DMS79 treated with DMSO at 0.1 percent for 48 hours (cell line): ENCODE results near the gene SYPL2.
"Not testable (repeated sequence)": the region's sequence is repeated elsewhere in the genome, so short reads cannot be mapped to it uniquely, and the experiment has no call there.

Source experiments
- DNase-seq: peaks from one replicate; lab custom pipeline; 2025; lab: John Stamatoyannopoulos, UW

SYPL2 gene

GRCh38 chr1:109466452-109467300, at the start of gene SYPL2:
SYPL2 (plus strand) TSS chr1:109466546; CDS start chr1:109466844, 298 bp downstream.
- no peak for DNase-seq

- no peak for DNase-seq
Observed at GRCh38 chr1:109423498-109423897, 42.8 kb upstream of the SYPL2 start.

- no peak for DNase-seq
Observed at GRCh38 chr1:109425391-109426280, 40.7 kb upstream of the SYPL2 start.

- peak; percentile 96 for DNase-seq
Observed at GRCh38 chr1:109426281-109427170, 39.8 kb upstream of the SYPL2 start, which contains the start of gene PSMA5. PSMA5 (minus strand) TSS chr1:109426448; CDS start chr1:109426330, 118 bp downstream.

GRCh38 chr1:109427171-109427467, 39.2 kb upstream of the SYPL2 start:
- DNase-seq = no peak

- no peak for DNase-seq
Observed at GRCh38 chr1:109432336-109432735, 34.0 kb upstream of the SYPL2 start.

- no peak for DNase-seq
Observed at GRCh38 chr1:109433322-109433721, 33.0 kb upstream of the SYPL2 start.

- no peak for DNase-seq
Observed at GRCh38 chr1:109434484-109434883, 31.9 kb upstream of the SYPL2 start.

GRCh38 chr1:109438798-109439297, 27.5 kb upstream of the SYPL2 start:
- DNase-seq = no peak

- no peak for DNase-seq
Observed at GRCh38 chr1:109441069-109441468, 25.3 kb upstream of the SYPL2 start.

GRCh38 chr1:109443476-109443875, 22.9 kb upstream of the SYPL2 start:
- no peak for DNase-seq

- no peak for DNase-seq
Observed at GRCh38 chr1:109444346-109444745, 22.0 kb upstream of the SYPL2 start.

GRCh38 chr1:109445949-109446695, 20.2 kb upstream of the SYPL2 start:
- not testable (repeated sequence) for DNase-seq

- DNase-seq = no peak
Observed at GRCh38 chr1:109447524-109447923, 18.8 kb upstream of the SYPL2 start.

GRCh38 chr1:109454497-109455133, 11.7 kb upstream of the SYPL2 start:
- DNase-seq = no peak

GRCh38 chr1:109457819-109458218, 8.5 kb upstream of the SYPL2 start:
- DNase-seq = no peak

GRCh38 chr1:109466125-109466451, 258 bp upstream of the SYPL2 start:
- no peak for DNase-seq

GRCh38 chr1:109467301-109467777, 993 bp downstream of the SYPL2 start:
- DNase-seq = no peak

- no peak for DNase-seq
Observed at GRCh38 chr1:109468061-109468460, 1.7 kb downstream of the SYPL2 start.

- no peak for DNase-seq
Observed at GRCh38 chr1:109468903-109469302, 2.6 kb downstream of the SYPL2 start.

- DNase-seq = no peak
Observed at GRCh38 chr1:109470245-109470644, 3.9 kb downstream of the SYPL2 start.
